Common myeloid progenitor, CD34-positive (primary cell): ENCODE results near the gene TXLNG.
"Not testable (repeated sequence)": the region's sequence is repeated elsewhere in the genome, so short reads cannot be mapped to it uniquely, and the experiment has no call there.

Experiments
- CTCF ChIA-PET: fragments of 350-600 bp; sonication (Branson Sonifier 250); formaldehyde crosslinking; loops from one replicate; lab custom pipeline; 2021; ENCODE audit warnings: antibody characterized with exemption; lab: Charles Lee
- POLR2A ChIA-PET: fragments of 350-600 bp; sonication (Branson Sonifier 250); formaldehyde crosslinking; loops from one replicate; lab custom pipeline; 2021; ENCODE audit warnings: antibody characterized with exemption; lab: Charles Lee
- DNase-seq, 3 donors: peaks; one replicate each; pipeline versions ENCODE4 v3.0.0 to v3.0.0-alpha.2; 2013
- H3K27ac ChIP-seq, 2 experiments: 1 replicate in 1 of 2; 2 replicates in 1 of 2; pipeline ENCODE4 v1.7.0; 2013; ENCODE audit warnings: inconsistent platforms in 2 of 2, low read length in 2 of 2, mild to moderate bottlenecking in 2 of 2, low read depth in 1 of 2, moderate library complexity in 1 of 2; ENCODE audit not compliant: severe bottlenecking in 2 of 2, insufficient read depth in 1 of 2, poor library complexity in 1 of 2
- H3K27me3 ChIP-seq, 5 experiments: replicated peaks in 2 of 5; 1 replicate in 3 of 5; 2 replicates in 2 of 5; pipeline versions ENCODE4 v1.6.1 to v1.7.0; 2013; ENCODE audit warnings: low read length in 4 of 5, mild to moderate bottlenecking in 2 of 5, moderate library complexity in 2 of 5, inconsistent platforms in 1 of 5; ENCODE audit not compliant: insufficient read depth in 5 of 5, control insufficient read depth in 4 of 5
- H3K36me3 ChIP-seq, 4 experiments: 1 replicate in 2 of 4; 2 replicates in 2 of 4; pipeline versions ENCODE4 v1.6.1 to v1.7.0; 2013; ENCODE audit warnings: low read length in 3 of 4, control low read depth in 1 of 4, mild to moderate bottlenecking in 1 of 4; ENCODE audit not compliant: control insufficient read depth in 4 of 4, insufficient read depth in 4 of 4
- H3K4me1 ChIP-seq, 4 experiments: 1 replicate in 3 of 4; 2 replicates in 1 of 4; pipeline versions ENCODE4 v1.6.1 to v1.7.1; 2013; ENCODE audit warnings: low read length in 3 of 4, mild to moderate bottlenecking in 3 of 4, control low read depth in 1 of 4, inconsistent platforms in 1 of 4, moderate library complexity in 1 of 4; ENCODE audit not compliant: control insufficient read depth in 4 of 4, insufficient read depth in 4 of 4; ENCODE audit errors: control extremely low read depth in 1 of 4
- H3K4me3 ChIP-seq, 7 experiments: 1 replicate in 4 of 7; 2 replicates in 3 of 7; pipeline versions ENCODE4 v1.5.1 to v1.7.0; 2013; ENCODE audit warnings: mild to moderate bottlenecking in 7 of 7, low read length in 6 of 7, moderate library complexity in 6 of 7, inconsistent platforms in 2 of 7, low read depth in 2 of 7, control low read depth in 1 of 7; ENCODE audit not compliant: insufficient read depth in 4 of 7, control insufficient read depth in 1 of 7; ENCODE audit errors: extremely low read depth in 1 of 7
- H3K9me3 ChIP-seq, 5 experiments: 1 replicate in 4 of 5; 2 replicates in 1 of 5; pipeline versions ENCODE4 v1.6.1 to v1.7.1; 2013; ENCODE audit warnings: low read length in 4 of 5, mild to moderate bottlenecking in 2 of 5, inconsistent platforms in 1 of 5, low read depth in 1 of 5, moderate library complexity in 1 of 5; ENCODE audit not compliant: control insufficient read depth in 4 of 5, insufficient read depth in 2 of 5; ENCODE audit errors: control extremely low read depth in 1 of 5
- WGBS: methylation state at CpG from one replicate; pipeline ENCODE4 v1.1.5; 2013; ENCODE audit not compliant: insufficient coverage; 5-methylcytosine and 5-hydroxymethylcytosine counted together

TXLNG gene

GRCh38 chrX:16748425-16748824 lies 37.8 kb upstream of the TXLNG start:
- H3K4me3 ChIP-seq, result no peak overlapping the region
- WGBS, result 100% methylated on average over 5 of the region's 5 CpGs
- no peak overlapping the region for H3K27ac ChIP-seq
- ChIA-PET POLR2A (no interaction called here), CTCF (no interaction called here)
- H3K9me3 ChIP-seq, result no peaks in the 10 kb centered on the region
- DNase-seq, result no peak
- peaks cover 0 to 21% (median 0%) of the 10 kb centered on the region in 5 experiments for H3K27me3 ChIP-seq
- H3K4me1 ChIP-seq, result no peaks in the 10 kb centered on the region
- peaks cover 5 to 35% (median 14%) of the 10 kb centered on the region in 4 experiments for H3K36me3 ChIP-seq

- DNase-seq, result no peak
- Histone ChIP-seq H3K4me1 (no peaks in the 10 kb centered on the region), H3K27ac (no peak overlapping the region), H3K4me3 (no peak overlapping the region), H3K36me3 (peaks cover 3 to 26% (median 10%) of the 10 kb centered on the region in 4 experiments), H3K9me3 (no peaks in the 10 kb centered on the region), H3K27me3 (peaks cover 0 to 28% (median 0%) of the 10 kb centered on the region in 5 experiments)
- ChIA-PET CTCF (no interaction called here), POLR2A (no interaction called here)
- WGBS, result 96% methylated on average over 7 of the region's 7 CpGs
These were observed 36.1 kb upstream of the TXLNG start for GRCh38 chrX:16750136-16750535.

GRCh38 chrX:16754019-16754418 lies 32.2 kb upstream of the TXLNG start:
- peaks cover 6 to 28% (median 8%) of the 10 kb centered on the region in 4 experiments for H3K36me3 ChIP-seq
- no peaks in the 10 kb centered on the region for H3K9me3 ChIP-seq
- H3K27ac ChIP-seq, result no peak overlapping the region
- no peak for DNase-seq
- no peak overlapping the region for H3K4me3 ChIP-seq
- 100% methylated on average over 1 of the region's 2 CpGs for WGBS
- peaks cover 0 to 22% (median 0%) of the 10 kb centered on the region in 5 experiments for H3K27me3 ChIP-seq
- CTCF ChIA-PET, result no interaction called here
- no peaks in the 10 kb centered on the region for H3K4me1 ChIP-seq
- POLR2A ChIA-PET, result no interaction called here

- H3K27ac ChIP-seq, result no peak overlapping the region
- POLR2A ChIA-PET, result no interaction called here
- peaks cover 0 to 16% (median 0%) of the 10 kb centered on the region in 5 experiments for H3K27me3 ChIP-seq
- H3K36me3 ChIP-seq, result peaks cover 3 to 24% (median 11%) of the 10 kb centered on the region in 4 experiments
- no peak for DNase-seq
- H3K4me1 ChIP-seq, result no peaks in the 10 kb centered on the region
- CTCF ChIA-PET, result interaction anchor here (1.8 kb wide), 1 partner anchor 10 kb away, joined by 4 read pairs; no protein-coding TSS in a partner anchor
- no peak overlapping the region for H3K4me3 ChIP-seq
- WGBS, result 95% methylated on average over 4 of the region's 4 CpGs
- no peaks in the 10 kb centered on the region for H3K9me3 ChIP-seq
These were observed 29.5 kb upstream of the TXLNG start for GRCh38 chrX:16756724-16757123.

GRCh38 chrX:16761500-16761899 lies 24.8 kb upstream of the TXLNG start:
- POLR2A ChIA-PET, H3K4me1 ChIP-seq, H3K9me3 ChIP-seq, DNase-seq, H3K27ac ChIP-seq, CTCF ChIA-PET, H3K27me3 ChIP-seq, H3K4me3 ChIP-seq: not testable (repeated sequence)
- 90% methylated on average over 2 of the region's 4 CpGs for WGBS
- H3K36me3 ChIP-seq, result peaks cover 3 to 15% (median 5%) of the 10 kb centered on the region in 4 experiments

GRCh38 chrX:16762579-16762978 lies 23.7 kb upstream of the TXLNG start:
- Histone ChIP-seq H3K27me3 (peaks cover 0 to 5% (median 0%) of the 10 kb centered on the region in 5 experiments), H3K9me3 (no peaks in the 10 kb centered on the region), H3K36me3 (peaks cover 3 to 9% (median 4%) of the 10 kb centered on the region in 4 experiments), H3K4me3 (no peak overlapping the region), H3K4me1 (no peaks in the 10 kb centered on the region), H3K27ac (no peak overlapping the region)
- CTCF ChIA-PET, result no interaction called here
- WGBS, result no CpG with 5 or more reads among the region's 1 CpG
- POLR2A ChIA-PET, result interaction anchor here (0.9 kb wide), 1 partner anchor 23 kb away, joined by 3 read pairs; the partner anchor contains the start of gene TXLNG
- no peak for DNase-seq

GRCh38 chrX:16765594-16765993 lies 20.7 kb upstream of the TXLNG start:
- WGBS, result no CpG with 5 or more reads among the region's 2 CpGs
- H3K36me3 ChIP-seq, result peaks cover 0 to 2% (median 0%) of the 10 kb centered on the region in 4 experiments
- CTCF ChIA-PET, result no interaction called here
- no peak overlapping the region for H3K4me3 ChIP-seq
- no peaks in the 10 kb centered on the region for H3K4me1 ChIP-seq
- POLR2A ChIA-PET, result no interaction called here
- peaks cover 0 to 14% (median 0%) of the 10 kb centered on the region in 5 experiments for H3K27me3 ChIP-seq
- H3K27ac ChIP-seq, result no peak overlapping the region
- DNase-seq, result no peak
- peaks cover 0 to 7% (median 0%) of the 10 kb centered on the region in 5 experiments for H3K9me3 ChIP-seq
